Ascending aorta (tissue), 2 donors: ENCODE data around the gene SMIM44. TPM values are rescaled to one million over a fixed set of nuclear protein-coding genes. Genes with fewer than 3 reads are reported as not detected.

Experiments
- DNase-seq, 2 donors: peaks; one replicate each; pipeline ENCODE4 v3.0.0-alpha.2; 2019; ENCODE audit warnings: low spot score in 2 of 2
- H3K27ac ChIP-seq, 2 donors: fragments of 200-600 bp; sonication (generic); one replicate each; pipeline ENCODE4 v1.5.1; 2016 to 2017; ENCODE audit warnings: mild to moderate bottlenecking in 1 of 2
- H3K27me3 ChIP-seq: fragments of 200-600 bp; sonication (generic); one replicate; pipeline ENCODE4 v1.5.1; 2017
- H3K36me3 ChIP-seq, 2 donors: fragments of 200-600 bp; sonication (generic); one replicate each; pipeline ENCODE4 v1.5.1; 2016
- H3K4me1 ChIP-seq, 2 donors: fragments of 200-600 bp; sonication (generic); one replicate each; pipeline ENCODE4 v1.5.1; 2016 to 2017; ENCODE audit warnings: mild to moderate bottlenecking in 1 of 2
- H3K4me3 ChIP-seq, 2 donors: fragments of 200-600 bp; sonication (generic); one replicate each; pipeline ENCODE4 v1.5.1; 2016 to 2017; ENCODE audit warnings: mild to moderate bottlenecking in 1 of 2
- H3K9me3 ChIP-seq, 2 donors: fragments of 200-600 bp; sonication (generic); one replicate each; pipeline ENCODE4 v1.5.1; 2016
- CTCF ChIP-seq, 3 experiments: fragments of 200-600 bp in 2 of 3; fragments of 450-650 bp in 1 of 3; sonication (generic) in 2 of 3; IDR thresholded peaks; one replicate each; pipeline ENCODE4 v1.5.1; 2016 to 2019; ENCODE audit warnings: antibody characterized with exemption in 3 of 3, mild to moderate bottlenecking in 1 of 3, moderate library complexity in 1 of 3
- intact Hi-C: fragments of 100-400 bp; cut with DNase I; formaldehyde crosslinking; loops from one replicate; pipeline ENCODE4 v1.15.1; 2023
- total RNA-seq: library from RNA; depleted of rRNA; stranded (reverse); fragments of >200 nt; gene quantifications from one replicate; pipeline ENCODE4 v1.1.0, GENCODE V29; 2016

The SMIM44 gene
- total RNA-seq, 1 donor from 2014 or later, result not detected

GRCh38 chr19:3507371-3508120, 24.3 kb upstream of the SMIM44 start:
- DNase-seq, result no peak
- Histone ChIP-seq H3K4me3 (peak overlapping the region; percentile 90 to 100), H3K36me3 (peaks cover 0 to 12% of the 10 kb centered on the region in 2 donors), H3K9me3 (no peaks in the 10 kb centered on the region), H3K4me1 (peaks cover 5 to 10% of the 10 kb centered on the region in 2 donors), H3K27me3 (no peaks in the 10 kb centered on the region), H3K27ac (peak overlapping the region in 1 of 2 donors; percentile 80)
- no peak for TF ChIP-seq CTCF (IDR thresholded peaks at IDR 0.05)
- intact Hi-C loops, result loop anchor here (5.0 to 10.0 kb wide), 4 partner anchors 50 to 737 kb away; partner anchors contain the start of genes HMG20B, MFSD12, TBXA2R and YJU2

GRCh38 chr19:3506384-3507340, 23.4 kb upstream of the SMIM44 start:
- TF ChIP-seq CTCF (IDR thresholded peaks at IDR 0.05), result peak in 1 of 3 experiments; percentile 16
- Histone ChIP-seq H3K4me3 (peak overlapping the region; percentile 90 to 100), H3K27ac (peak overlapping the region; percentile 70 to 80), H3K27me3 (no peaks in the 10 kb centered on the region), H3K36me3 (peaks cover 0 to 12% of the 10 kb centered on the region in 2 donors), H3K9me3 (no peaks in the 10 kb centered on the region), H3K4me1 (peaks cover 5 to 10% of the 10 kb centered on the region in 2 donors)
- intact Hi-C loops, result loop anchor here (1.0 to 10.0 kb wide), 5 partner anchors 51 to 738 kb away; partner anchors contain the start of genes HMG20B, MFSD12, TBXA2R and YJU2
- DNase-seq, result peak in 1 of 2 donors; percentile 75

GRCh38 chr19:3505598-3506383, 22.6 kb upstream of the SMIM44 start, which contains the start of gene FZR1:
TSS of gene FZR1 (plus strand) at chr19:3506311. CDS start at chr19:3522990, 16,679 bp downstream.
- peaks cover 0 to 12% of the 10 kb centered on the region in 2 donors for H3K36me3 ChIP-seq
- peaks cover 5 to 12% of the 10 kb centered on the region in 2 donors for H3K4me1 ChIP-seq
- intact Hi-C loops, result loop anchor here (1.0 to 10.0 kb wide), 5 partner anchors 52 to 739 kb away; partner anchors contain the start of genes HMG20B, MFSD12, TBXA2R and YJU2
- H3K27ac ChIP-seq, result peak within 1 kb of the TSS; percentile 70 to 80
- peak; percentile 98 to 100 for DNase-seq
- no peaks in the 10 kb centered on the region for H3K9me3 ChIP-seq
- H3K27me3 ChIP-seq, result no peaks in the 10 kb centered on the region
- peak within 1 kb of the TSS; percentile 90 to 100 for H3K4me3 ChIP-seq
- TF ChIP-seq CTCF (IDR thresholded peaks at IDR 0.05), result no peak

GRCh38 chr19:3504735-3505134, 21.5 kb upstream of the SMIM44 start:
- no peak overlapping the region for H3K4me3 ChIP-seq
- H3K27me3 ChIP-seq, result no peaks in the 10 kb centered on the region
- H3K36me3 ChIP-seq, result peaks cover 0 to 3% of the 10 kb centered on the region in 2 donors
- intact Hi-C loops, result loop anchor here (5.0 to 10.0 kb wide), 4 partner anchors 53 to 740 kb away; partner anchors contain the start of genes HMG20B, MFSD12, TBXA2R and YJU2
- H3K27ac ChIP-seq, result no peak overlapping the region
- H3K9me3 ChIP-seq, result no peaks in the 10 kb centered on the region
- H3K4me1 ChIP-seq, result peaks cover 5 to 16% of the 10 kb centered on the region in 2 donors
- no peak for DNase-seq
- no peak for TF ChIP-seq CTCF (IDR thresholded peaks at IDR 0.05)
